Activated CD4-positive, alpha-beta T cell treated with anti-CD3 and anti-CD28 coated beads for 36 hours (primary cell): ENCODE data around the gene ODAM. TPM values are rescaled to one million over a fixed set of nuclear protein-coding genes. Genes with fewer than 3 reads are reported as not detected.
"Not testable (repeated sequence)": the region's sequence is repeated elsewhere in the genome, so short reads cannot be mapped to it uniquely, and the experiment has no call there.

ENCODE experiments used
- ATAC-seq: fragments of 200-7000 bp; cut with Tn5 transposase; one replicate; pipeline ENCODE4 v1.10.0; 2021; ENCODE audit warnings: mild to moderate bottlenecking, moderate library complexity
- CTCF ChIA-PET: fragments of 350-600 bp; sonication (Branson Sonifier 250); formaldehyde crosslinking; loops from one replicate; lab custom pipeline; 2021; ENCODE audit warnings: antibody characterized with exemption; lab: Charles Lee
- POLR2A ChIA-PET: fragments of 350-600 bp; sonication (Branson Sonifier 250); formaldehyde crosslinking; loops from one replicate; lab custom pipeline; 2021; ENCODE audit warnings: antibody characterized with exemption, inconsistent platforms; lab: Charles Lee
- DNase-seq: peaks from one replicate; pipeline ENCODE4 v3.0.0-alpha.2; 2020
- H3K27ac Mint-ChIP-seq: one replicate; pipeline ENCODE4 v1.8.0; 2021; ENCODE audit warnings: mixed read lengths
- H3K27me3 Mint-ChIP-seq: one replicate; pipeline ENCODE4 v1.8.0; 2021; ENCODE audit warnings: mixed read lengths
- H3K36me3 Mint-ChIP-seq: one replicate; pipeline ENCODE4 v1.8.0; 2021; ENCODE audit warnings: low read depth, mixed read lengths
- H3K4me1 Mint-ChIP-seq: one replicate; pipeline ENCODE4 v1.8.0; 2021; ENCODE audit warnings: mixed read lengths
- H3K4me3 Mint-ChIP-seq: one replicate; pipeline ENCODE4 v1.8.0; 2021; ENCODE audit warnings: mild to moderate bottlenecking, moderate library complexity, mixed read lengths
- H3K9me3 Mint-ChIP-seq: one replicate; pipeline ENCODE4 v1.8.0; 2021; ENCODE audit warnings: low read depth, mixed read lengths
- intact Hi-C, 2 experiments: fragments of 100-400 bp; cut with DNase I in 1 of 2; cut with micrococcal nuclease in 1 of 2; formaldehyde crosslinking; loops; one replicate each; pipeline versions ENCODE4 v1.14.2 to v1.15.1; 2022 to 2024; cut with DNase I, micrococcal nuclease
- total RNA-seq, 2 experiments: library from RNA; stranded (reverse); gene quantifications; one replicate each; pipeline ENCODE4 v1.2.3, GENCODE V29; 2021

Gene ODAM
- total RNA-seq, 2 experiments from 2014 or later = not detected

- CTCF ChIA-PET = interaction anchor here (0.6 to 2.3 kb wide), 8 partner anchors 10 to 494 kb away, joined by 3 to 10 read pairs (median 4); no protein-coding TSS in a partner anchor
- no peaks in the 10 kb centered on the region for H3K36me3 Mint-ChIP-seq
- no peaks in the 10 kb centered on the region for H3K9me3 Mint-ChIP-seq
- H3K4me1 Mint-ChIP-seq = no peaks in the 10 kb centered on the region
- POLR2A ChIA-PET = no interaction called here
- ATAC-seq (no peak), DNase-seq (no peak)
- no peak overlapping the region for H3K27ac Mint-ChIP-seq
- no peak overlapping the region for H3K4me3 Mint-ChIP-seq
- H3K27me3 Mint-ChIP-seq = no peaks in the 10 kb centered on the region
- intact Hi-C loops = loop anchor here (1.0 to 5.0 kb wide), 3 partner anchors 287 to 495 kb away; no protein-coding TSS in a partner anchor
Measured at GRCh38 chr4:70183940-70184246, 11.6 kb upstream of the ODAM start.

DNA sequence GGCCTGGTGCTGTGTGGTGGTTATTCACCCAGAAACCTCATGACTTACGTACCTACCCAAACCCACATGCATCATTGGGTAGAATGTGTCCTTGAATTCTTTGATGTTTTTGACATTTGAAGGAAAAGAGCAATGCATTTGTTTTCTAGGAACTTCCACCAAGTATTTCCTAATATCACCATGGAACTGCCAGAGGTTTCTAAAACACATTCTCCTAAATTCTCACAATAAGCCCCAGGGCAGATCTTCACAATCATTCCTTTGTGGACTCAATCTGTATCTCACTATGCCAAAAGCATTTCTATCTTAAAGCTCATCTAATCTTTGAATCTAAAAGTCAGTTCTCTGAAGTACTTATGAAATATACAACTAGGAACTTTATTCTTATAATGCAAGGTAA is 8.3 kb upstream of the ODAM start:
- Mint-ChIP-seq H3K9me3 (peaks cover 1% of the 10 kb centered on the region), H3K36me3 (no peaks in the 10 kb centered on the region), H3K27ac (no peak overlapping the region), H3K4me1 (no peaks in the 10 kb centered on the region), H3K4me3 (no peak overlapping the region), H3K27me3 (no peaks in the 10 kb centered on the region)
- intact Hi-C loops = no loop called here
- ATAC-seq = no peak
- CTCF ChIA-PET = interaction anchor here (1.4 kb wide), 1 partner anchor 10 kb away, joined by 3 read pairs; no protein-coding TSS in a partner anchor
- no peak for DNase-seq
- POLR2A ChIA-PET = no interaction called here

DNA sequence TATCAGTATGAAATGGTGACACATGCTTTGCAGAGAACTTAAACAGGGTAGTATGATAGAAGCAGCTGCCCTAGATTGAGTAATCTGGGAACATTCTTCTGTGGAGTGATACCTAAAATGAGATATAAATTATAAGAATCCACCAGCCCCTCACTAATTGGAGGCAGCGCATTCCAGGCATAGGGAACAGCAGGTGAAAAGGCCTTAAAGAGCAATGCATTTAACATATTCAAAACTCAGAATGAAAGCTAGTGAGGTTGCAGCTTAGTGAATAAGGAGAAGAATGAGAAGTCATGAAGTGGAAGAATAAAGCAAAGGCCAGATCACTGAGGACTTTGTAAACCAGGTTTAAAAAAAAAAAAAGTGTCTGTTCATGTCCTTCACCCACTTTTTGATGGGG is 4.9 kb upstream of the ODAM start:
- no peaks in the 10 kb centered on the region for H3K4me1 Mint-ChIP-seq
- no peak overlapping the region for H3K27ac Mint-ChIP-seq
- intact Hi-C loops = no loop called here
- H3K36me3 Mint-ChIP-seq = no peaks in the 10 kb centered on the region
- DNase-seq (no peak), ATAC-seq (no peak)
- POLR2A ChIA-PET = interaction anchor here (0.5 kb wide), 1 partner anchor 525 kb away, joined by 6 read pairs; no protein-coding TSS in a partner anchor
- CTCF ChIA-PET = interaction anchor here (0.6 kb wide), 1 partner anchor 500 kb away, joined by 3 read pairs; no protein-coding TSS in a partner anchor
- no peak overlapping the region for H3K4me3 Mint-ChIP-seq
- peaks cover 1% of the 10 kb centered on the region for H3K9me3 Mint-ChIP-seq
- no peaks in the 10 kb centered on the region for H3K27me3 Mint-ChIP-seq

GRCh38 chr4:70191647-70192046 is 3.9 kb upstream of the ODAM start:
- H3K27ac Mint-ChIP-seq = no peak overlapping the region
- intact Hi-C loops = no loop called here
- DNase-seq (no peak), ATAC-seq (no peak)
- no peaks in the 10 kb centered on the region for H3K36me3 Mint-ChIP-seq
- H3K27me3 Mint-ChIP-seq = no peaks in the 10 kb centered on the region
- ChIA-PET POLR2A (no interaction called here), CTCF (no interaction called here)
- no peaks in the 10 kb centered on the region for H3K4me1 Mint-ChIP-seq
- H3K9me3 Mint-ChIP-seq = peaks cover 1% of the 10 kb centered on the region
- no peak overlapping the region for H3K4me3 Mint-ChIP-seq

- H3K9me3 Mint-ChIP-seq = peaks cover 1% of the 10 kb centered on the region
- DNase-seq (no peak), ATAC-seq (no peak)
- H3K4me3 Mint-ChIP-seq = no peak overlapping the region
- POLR2A ChIA-PET = no interaction called here
- intact Hi-C loops = no loop called here
- no peak overlapping the region for H3K27ac Mint-ChIP-seq
- CTCF ChIA-PET = no interaction called here
- no peaks in the 10 kb centered on the region for H3K27me3 Mint-ChIP-seq
- H3K36me3 Mint-ChIP-seq = no peaks in the 10 kb centered on the region
- H3K4me1 Mint-ChIP-seq = no peaks in the 10 kb centered on the region
Measured at GRCh38 chr4:70192895-70193294, 2.6 kb upstream of the ODAM start.

DNA sequence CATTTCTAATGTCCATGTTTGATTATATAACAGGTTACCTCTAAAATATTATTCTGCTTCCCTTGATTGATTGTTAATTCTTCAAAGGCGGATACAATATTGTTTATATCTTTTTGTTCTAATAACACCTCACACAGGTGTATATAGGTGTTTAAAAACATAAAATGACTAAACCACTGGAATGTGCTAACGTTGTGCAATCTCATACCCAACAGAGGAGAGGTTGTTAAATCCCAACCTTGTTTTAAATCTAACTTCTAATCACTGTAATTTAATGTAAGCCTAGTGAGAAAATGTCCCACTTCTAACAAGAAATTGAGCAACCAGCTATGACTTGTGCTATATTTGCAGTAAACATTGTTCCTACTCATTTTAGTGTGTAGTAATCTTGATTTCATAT is 1.3 kb downstream of the ODAM start:
- ChIA-PET POLR2A (no interaction called here), CTCF (no interaction called here)
- H3K27ac Mint-ChIP-seq = no peak overlapping the region
- no peaks in the 10 kb centered on the region for H3K27me3 Mint-ChIP-seq
- H3K4me1 Mint-ChIP-seq = no peaks in the 10 kb centered on the region
- DNase-seq (no peak), ATAC-seq (no peak)
- H3K4me3 Mint-ChIP-seq = no peak overlapping the region
- no peaks in the 10 kb centered on the region for H3K36me3 Mint-ChIP-seq
- intact Hi-C loops = no loop called here
- no peaks in the 10 kb centered on the region for H3K9me3 Mint-ChIP-seq

GRCh38 chr4:70197842-70198241 is 2.3 kb downstream of the ODAM start:
- Mint-ChIP-seq H3K4me1 (no peaks in the 10 kb centered on the region), H3K27me3 (no peaks in the 10 kb centered on the region), H3K27ac (no peak overlapping the region), H3K36me3 (no peaks in the 10 kb centered on the region), H3K4me3 (no peak overlapping the region), H3K9me3 (no peaks in the 10 kb centered on the region)
- ChIA-PET POLR2A (no interaction called here), CTCF (interaction anchor here (2.0 kb wide), 1 partner anchor 15 kb away, joined by 10 read pairs; no protein-coding TSS in a partner anchor)
- ATAC-seq = no peak
- no peak for DNase-seq
- intact Hi-C loops = no loop called here

DNA sequence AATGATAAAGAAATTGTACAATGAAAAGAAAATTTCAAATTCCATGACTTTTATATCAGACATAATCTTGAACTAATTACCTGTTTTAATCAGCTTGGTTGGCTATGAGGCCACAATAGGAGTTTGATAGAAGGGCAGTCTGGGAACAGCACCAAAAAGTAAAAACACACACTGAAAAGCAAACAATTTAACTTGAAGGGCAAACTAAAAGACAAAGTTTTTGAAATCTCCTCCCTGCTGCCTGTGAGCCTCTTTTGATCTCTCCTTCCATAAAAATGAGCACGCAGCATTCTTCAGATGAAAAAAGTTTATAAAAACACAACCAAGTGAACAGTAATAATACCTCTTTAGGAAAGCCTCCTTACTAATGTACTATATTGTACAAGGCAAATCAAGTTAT is 8.1 kb downstream of the ODAM start:
- CTCF ChIA-PET = no interaction called here
- Mint-ChIP-seq H3K4me3 (no peak overlapping the region), H3K27ac (no peak overlapping the region), H3K4me1 (no peaks in the 10 kb centered on the region), H3K36me3 (no peaks in the 10 kb centered on the region), H3K27me3 (no peaks in the 10 kb centered on the region), H3K9me3 (peaks cover 3% of the 10 kb centered on the region)
- POLR2A ChIA-PET = no interaction called here
- DNase-seq (no peak), ATAC-seq (no peak)
- intact Hi-C loops = no loop called here

DNA sequence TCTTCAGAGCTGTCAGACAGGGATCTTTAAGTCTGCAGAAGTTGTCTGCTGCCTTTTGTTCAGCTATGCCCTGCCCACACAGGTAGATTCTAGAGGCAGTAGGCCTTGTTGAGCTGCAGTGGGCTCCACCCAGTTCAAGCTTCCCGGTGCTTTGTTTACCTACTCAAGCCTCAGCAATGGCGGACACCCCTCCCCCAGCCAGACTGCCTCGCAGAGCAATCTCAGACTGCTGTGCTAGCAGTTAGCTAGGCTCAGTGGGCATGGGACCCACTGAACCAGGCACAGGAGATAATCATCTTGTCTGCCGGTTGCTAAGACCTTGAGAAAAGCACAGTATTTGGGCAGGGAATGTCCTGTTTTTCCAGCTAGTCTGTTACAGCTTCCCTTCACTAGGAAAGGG is 17.2 kb downstream of the ODAM start:
- H3K27ac Mint-ChIP-seq, H3K9me3 Mint-ChIP-seq, POLR2A ChIA-PET, H3K4me1 Mint-ChIP-seq, DNase-seq, H3K27me3 Mint-ChIP-seq, CTCF ChIA-PET, H3K4me3 Mint-ChIP-seq, intact Hi-C loops, ATAC-seq, H3K36me3 Mint-ChIP-seq: not testable (repeated sequence)

GRCh38 chr4:70216109-70216508 is 20.6 kb downstream of the ODAM start:
- ATAC-seq, DNase-seq, H3K9me3 Mint-ChIP-seq, H3K4me1 Mint-ChIP-seq, H3K4me3 Mint-ChIP-seq, H3K27me3 Mint-ChIP-seq, intact Hi-C loops, H3K27ac Mint-ChIP-seq, POLR2A ChIA-PET, CTCF ChIA-PET, H3K36me3 Mint-ChIP-seq: not testable (repeated sequence)

GRCh38 chr4:70216550-70216949 is 21.0 kb downstream of the ODAM start:
- H3K27me3 Mint-ChIP-seq, ATAC-seq, H3K4me1 Mint-ChIP-seq, POLR2A ChIA-PET, H3K4me3 Mint-ChIP-seq, H3K27ac Mint-ChIP-seq, H3K9me3 Mint-ChIP-seq, DNase-seq, intact Hi-C loops, H3K36me3 Mint-ChIP-seq: not testable (repeated sequence)
- CTCF ChIA-PET = interaction anchor here (0.6 kb wide), 1 partner anchor 300 kb away, joined by 3 read pairs; no protein-coding TSS in a partner anchor

- intact Hi-C loops, POLR2A ChIA-PET, H3K36me3 Mint-ChIP-seq, H3K4me3 Mint-ChIP-seq, H3K27me3 Mint-ChIP-seq, H3K27ac Mint-ChIP-seq, DNase-seq, ATAC-seq, H3K9me3 Mint-ChIP-seq, CTCF ChIA-PET, H3K4me1 Mint-ChIP-seq: not testable (repeated sequence)
Measured at GRCh38 chr4:70221389-70221788, 25.9 kb downstream of the ODAM start.
